Mammary epithelial cell (primary cell): Measurements from ENCODE around the gene KIF26B.

Source experiments
- EZH2 ChIP-seq: IDR thresholded peaks from 2 replicates; pipeline ENCODE4 v1.6.1; 2012; ENCODE audit warnings: low read length, inconsistent platforms, borderline replicate concordance
- TF ChIP-seq, protein P1 (sequence below), 2 donors: IDR thresholded peaks in 1 of 2; conservative IDR thresholded peaks in 1 of 2; 2 replicates each; pipeline ENCODE4 v1.5.1; 2011 to 2012; ENCODE audit warnings: inconsistent platforms in 2 of 2, low read length in 2 of 2, mild to moderate bottlenecking in 2 of 2, control low read depth in 1 of 2, low read depth in 1 of 2; ENCODE audit not compliant: insufficient read depth in 1 of 2; ENCODE audit errors: extremely low read depth in 1 of 2

DNA sequence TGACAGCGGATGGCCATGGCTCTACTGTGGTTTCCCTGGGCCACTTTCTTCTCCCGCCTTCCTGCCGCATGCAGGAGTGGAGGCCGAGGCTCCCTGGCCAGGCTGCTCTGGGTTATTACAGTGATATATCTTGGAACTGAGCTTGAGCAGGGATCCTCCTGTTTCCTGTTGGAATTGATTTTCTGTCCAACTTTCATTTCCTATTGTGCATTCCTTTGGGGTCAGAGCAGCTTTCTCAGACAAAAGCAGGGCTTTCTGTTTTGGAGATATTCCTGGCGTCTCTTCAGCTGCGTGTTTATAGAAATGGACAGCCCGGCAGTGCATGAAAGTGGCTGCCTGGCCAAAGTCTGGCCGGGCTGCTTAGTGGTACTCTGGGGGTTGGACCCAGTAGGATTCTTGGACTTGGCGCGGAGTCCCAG lies 146.4 kb downstream of the KIF26B start:
- TF ChIP-seq EZH2, result no peak
- TF ChIP-seq, protein P1, sequence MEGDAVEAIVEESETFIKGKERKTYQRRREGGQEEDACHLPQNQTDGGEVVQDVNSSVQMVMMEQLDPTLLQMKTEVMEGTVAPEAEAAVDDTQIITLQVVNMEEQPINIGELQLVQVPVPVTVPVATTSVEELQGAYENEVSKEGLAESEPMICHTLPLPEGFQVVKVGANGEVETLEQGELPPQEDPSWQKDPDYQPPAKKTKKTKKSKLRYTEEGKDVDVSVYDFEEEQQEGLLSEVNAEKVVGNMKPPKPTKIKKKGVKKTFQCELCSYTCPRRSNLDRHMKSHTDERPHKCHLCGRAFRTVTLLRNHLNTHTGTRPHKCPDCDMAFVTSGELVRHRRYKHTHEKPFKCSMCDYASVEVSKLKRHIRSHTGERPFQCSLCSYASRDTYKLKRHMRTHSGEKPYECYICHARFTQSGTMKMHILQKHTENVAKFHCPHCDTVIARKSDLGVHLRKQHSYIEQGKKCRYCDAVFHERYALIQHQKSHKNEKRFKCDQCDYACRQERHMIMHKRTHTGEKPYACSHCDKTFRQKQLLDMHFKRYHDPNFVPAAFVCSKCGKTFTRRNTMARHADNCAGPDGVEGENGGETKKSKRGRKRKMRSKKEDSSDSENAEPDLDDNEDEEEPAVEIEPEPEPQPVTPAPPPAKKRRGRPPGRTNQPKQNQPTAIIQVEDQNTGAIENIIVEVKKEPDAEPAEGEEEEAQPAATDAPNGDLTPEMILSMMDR (conservative IDR thresholded peaks at IDR 0.05 in 1 of 2, IDR thresholded peaks at IDR 0.05 in 1 of 2; ENCODE audit: extremely low read depth in 1 of 2, insufficient read depth in 1 of 2, low read depth in 1 of 2, low read length in 2 of 2), result no peak
